Adrenal gland (tissue), 12 donors: ENCODE measurements around the gene ZNF200. TPM values are rescaled to one million over a fixed set of nuclear protein-coding genes. Genes with fewer than 3 reads are reported as not detected.
A peak's percentile ranks its signal among the peaks of the same experiment; 100 is the strongest.
"Not testable (repeated sequence)": the region's sequence is repeated elsewhere in the genome, so short reads cannot be mapped to it uniquely, and the experiment has no call there.

ENCODE experiments used
- DNase-seq, 7 donors: peaks; one replicate each; pipeline ENCODE4 v3.0.0-alpha.2; 2019 to 2020
- H3K27ac ChIP-seq, 5 donors: fragments of 200-600 bp; sonication (generic) in 4 of 5; 1 replicate in 3 of 5; 2 replicates in 2 of 5; pipeline versions ENCODE4 v1.5.1 to v1.8.0; 2016 to 2020; ENCODE audit warnings: mild to moderate bottlenecking in 1 of 5
- H3K27me3 ChIP-seq: fragments of 200-600 bp; 2 replicates; pipeline ENCODE4 v1.8.0; 2021
- H3K36me3 ChIP-seq, 2 donors: fragments of 200-600 bp; replicated peaks in 1 of 2; 1 replicate in 1 of 2; 2 replicates in 1 of 2; pipeline versions ENCODE4 v1.5.1 to v1.8.0; 2018 to 2022
- H3K4me1 ChIP-seq, 2 donors: fragments of 200-600 bp; replicated peaks in 1 of 2; 1 replicate in 1 of 2; 2 replicates in 1 of 2; pipeline versions ENCODE4 v1.5.1 to v1.8.0; 2018 to 2021
- H3K4me3 ChIP-seq, 4 donors: fragments of 200-600 bp; sonication (generic) in 3 of 4; one replicate each; pipeline ENCODE4 v1.5.1; 2016 to 2018
- H3K9me3 ChIP-seq, 3 donors: fragments of 200-600 bp; sonication (generic) in 1 of 3; replicated peaks in 1 of 3; 1 replicate in 2 of 3; 2 replicates in 1 of 3; pipeline versions ENCODE4 v1.5.1 to v1.8.0; 2016 to 2021
- POLR2A ChIP-seq, 2 donors: fragments of 450-650 bp; IDR thresholded peaks; one replicate each; pipeline ENCODE4 v1.6.1; 2017; ENCODE audit warnings: antibody characterized with exemption in 2 of 2, mild to moderate bottlenecking in 2 of 2, moderate library complexity in 1 of 2
- WGBS, 4 donors: extraction: QIAGEN DNeasy Blood & Tissue Kit in 2 of 4; methylation state at CpG; one replicate each; pipeline versions ENCODE4 v1.1.5 to v1.1.7; 2013 to 2017; 5-methylcytosine and 5-hydroxymethylcytosine counted together
- intact Hi-C, 2 donors: fragments of 100-400 bp; cut with DNase I; formaldehyde crosslinking; loops; one replicate each; pipeline versions ENCODE4 v1.14.1 to v1.15.0; 2022 to 2023
- polyA plus RNA-seq, 3 donors: library from polyadenylated mRNA; stranded (reverse); fragments of 200-250 nt in 2 of 3; fragments of 350-450 nt in 1 of 3; fragmentation: Illumina TruSeq in 1 of 3; extraction: RNeasy Lipid Tissue Mini Kit (QIAGEN cat#74804) in 1 of 3; gene quantifications; one replicate each; pipeline ENCODE4 v1.2.3, GENCODE V29; 2013 to 2014
- total RNA-seq, 9 donors: library from RNA; depleted of rRNA in 4 of 9; stranded (reverse); fragments of >200 nt in 4 of 9; fragments of 120-200 nt in 1 of 9; fragmentation: NEBNext Ultra II Directional in 1 of 9; extraction: Animal tissue kit (Norgen Biotek cat#: 25700) in 1 of 9; gene quantifications; one replicate each; pipeline versions ENCODE4 v1.1.0 to v1.2.4, GENCODE V29; 2013 to 2023
- TF ChIP-seq, protein P1 (sequence below), 6 experiments: fragments of 450-650 bp in 4 of 6; fragments of 200-600 bp in 2 of 6; sonication (generic) in 1 of 6; IDR thresholded peaks; 1 replicate in 5 of 6; 2 replicates in 1 of 6; pipeline versions ENCODE4 v1.5.1 to v1.8.0; 2016 to 2021; ENCODE audit warnings: antibody characterized with exemption in 6 of 6, mild to moderate bottlenecking in 2 of 6, moderate library complexity in 1 of 6
- donor health status: healthy with polysubstance abuse.
- donor health status: Bipolar disorder and iron deficiency.
- donor health status: DM: yes; HTN: yes; CAD: no.
- donor health status: DM: no; HTN: no; CAD: no.
- donor health status: DM: no; HTN: no; CAD: no.
- donor health status: DM: yes; HTN: yes; CAD: no.

ZNF200 gene
- total and polyA plus RNA-seq, 12 donors: 4.4 to 15.4 (median 8.1) TPM

GRCh38 chr16:3274947-3275346 lies 40.0 kb upstream of the ZNF200 start:
- intact Hi-C loops: no loop called here
- no peak overlapping the region for H3K4me3 ChIP-seq
- TF ChIP-seq POLR2A (IDR thresholded peaks at IDR 0.05): no peak
- TF ChIP-seq, protein P1, sequence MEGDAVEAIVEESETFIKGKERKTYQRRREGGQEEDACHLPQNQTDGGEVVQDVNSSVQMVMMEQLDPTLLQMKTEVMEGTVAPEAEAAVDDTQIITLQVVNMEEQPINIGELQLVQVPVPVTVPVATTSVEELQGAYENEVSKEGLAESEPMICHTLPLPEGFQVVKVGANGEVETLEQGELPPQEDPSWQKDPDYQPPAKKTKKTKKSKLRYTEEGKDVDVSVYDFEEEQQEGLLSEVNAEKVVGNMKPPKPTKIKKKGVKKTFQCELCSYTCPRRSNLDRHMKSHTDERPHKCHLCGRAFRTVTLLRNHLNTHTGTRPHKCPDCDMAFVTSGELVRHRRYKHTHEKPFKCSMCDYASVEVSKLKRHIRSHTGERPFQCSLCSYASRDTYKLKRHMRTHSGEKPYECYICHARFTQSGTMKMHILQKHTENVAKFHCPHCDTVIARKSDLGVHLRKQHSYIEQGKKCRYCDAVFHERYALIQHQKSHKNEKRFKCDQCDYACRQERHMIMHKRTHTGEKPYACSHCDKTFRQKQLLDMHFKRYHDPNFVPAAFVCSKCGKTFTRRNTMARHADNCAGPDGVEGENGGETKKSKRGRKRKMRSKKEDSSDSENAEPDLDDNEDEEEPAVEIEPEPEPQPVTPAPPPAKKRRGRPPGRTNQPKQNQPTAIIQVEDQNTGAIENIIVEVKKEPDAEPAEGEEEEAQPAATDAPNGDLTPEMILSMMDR (IDR thresholded peaks at IDR 0.05): no peak

GRCh38 chr16:3274490-3274889 lies 39.5 kb upstream of the ZNF200 start:
- Histone ChIP-seq H3K4me3 (no peak overlapping the region), H3K27ac (no peak overlapping the region), H3K4me1 (no peaks in the 10 kb centered on the region), H3K36me3 (no peaks in the 10 kb centered on the region), H3K9me3 (no peaks in the 10 kb centered on the region), H3K27me3 (no peaks in the 10 kb centered on the region)
- intact Hi-C loops: no loop called here
- WGBS, 4 donors: 41 to 53% (median 47%) methylated on average over 4 of the region's 4 CpGs
- TF ChIP-seq, protein P1 (IDR thresholded peaks at IDR 0.05): no peak
- TF ChIP-seq POLR2A (IDR thresholded peaks at IDR 0.05): no peak
- peak in 2 of 7 donors; percentile 49 to 54 for DNase-seq

More at GRCh38 chr16:3274947-3275346, 40.0 kb upstream of the ZNF200 start:
- Histone ChIP-seq H3K27me3 (no peaks in the 10 kb centered on the region), H3K36me3 (no peaks in the 10 kb centered on the region), H3K4me1 (no peaks in the 10 kb centered on the region), H3K9me3 (no peaks in the 10 kb centered on the region), H3K27ac (no peak overlapping the region)
- peak in 1 of 7 donors; percentile 17 for DNase-seq

- H3K9me3 ChIP-seq, H3K4me3 ChIP-seq, H3K4me1 ChIP-seq, H3K27me3 ChIP-seq, H3K27ac ChIP-seq, intact Hi-C loops, H3K36me3 ChIP-seq, DNase-seq: not testable (repeated sequence)
- 91 to 95% (median 93%) methylated on average over 17 to 22 of the region's 22 CpGs for WGBS, 4 donors
These were observed 36.3 kb upstream of the ZNF200 start for GRCh38 chr16:3271281-3271680.

DNA sequence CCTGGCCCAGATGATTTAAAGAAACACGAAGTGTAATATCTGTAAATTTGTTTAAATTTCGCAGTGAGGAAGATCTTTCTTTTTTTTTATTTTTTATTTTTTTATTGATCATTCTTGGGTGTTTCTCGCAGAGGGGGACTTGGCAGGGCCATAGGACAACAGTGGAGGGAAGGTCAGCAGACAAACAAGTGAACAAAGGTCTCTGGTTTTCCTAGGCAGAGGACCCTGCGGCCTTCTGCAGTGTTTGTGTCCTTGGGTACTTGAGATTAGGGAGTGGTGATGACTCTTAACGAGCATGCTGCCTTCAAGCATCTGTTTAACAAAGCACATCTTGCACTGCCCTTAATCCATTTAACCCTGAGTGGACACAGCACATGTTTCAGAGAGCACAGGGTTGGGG lies 35.8 kb upstream of the ZNF200 start:
- H3K36me3 ChIP-seq, H3K27ac ChIP-seq, H3K27me3 ChIP-seq, intact Hi-C loops, H3K9me3 ChIP-seq, DNase-seq, H3K4me3 ChIP-seq: not testable (repeated sequence)
- WGBS, 4 donors: 45 to 62% (median 52%) methylated on average over 5 of the region's 5 CpGs
- peaks cover 0 to 15% of the 10 kb centered on the region in 2 donors for H3K4me1 ChIP-seq

DNA sequence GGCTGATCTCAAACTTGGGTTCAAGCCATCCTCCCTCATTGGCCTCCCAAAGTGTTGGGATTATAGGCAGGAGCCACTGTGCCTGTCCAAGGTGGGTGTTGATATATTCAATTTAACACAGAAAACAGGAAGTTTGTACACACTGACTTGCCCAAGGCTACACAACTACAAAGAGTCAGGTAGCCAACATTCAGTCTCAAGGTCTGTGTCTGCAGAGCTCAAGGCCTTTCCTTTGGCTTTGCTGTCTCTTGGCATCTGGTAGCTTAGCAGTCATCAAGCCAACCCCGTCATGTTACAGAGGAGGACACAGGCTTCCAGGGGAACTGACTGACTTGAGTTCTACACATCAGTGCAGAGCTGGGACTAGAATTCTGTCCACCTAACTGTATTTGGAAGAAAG lies 33.3 kb upstream of the ZNF200 start:
- TF ChIP-seq, protein P1 (IDR thresholded peaks at IDR 0.05): no peak
- TF ChIP-seq POLR2A (IDR thresholded peaks at IDR 0.05): no peak
- intact Hi-C loops: loop anchor here in 1 of 2 donors (10.0 kb wide), 1 partner anchor 227 kb away; the partner anchor contains the start of gene C16orf90
- peak in 6 of 7 donors; percentile 46 to 72 (median 50) for DNase-seq

More for the DNA sequence above, 33.3 kb upstream of the ZNF200 start:
- H3K9me3 ChIP-seq: no peaks in the 10 kb centered on the region
- H3K4me1 ChIP-seq: peaks cover 0 to 22% of the 10 kb centered on the region in 2 donors
- H3K27me3 ChIP-seq: no peaks in the 10 kb centered on the region
- H3K27ac ChIP-seq: peak overlapping the region in 1 of 5 donors; percentile 19
- no peaks in the 10 kb centered on the region for H3K36me3 ChIP-seq
- no peak overlapping the region for H3K4me3 ChIP-seq
- WGBS, 4 donors: 38 to 50% (median 43%) methylated on average over 1 of the region's 1 CpG
